Activated T-helper 1 cell treated with anti-CD3 and anti-CD28 coated beads, Interleukin-12 subunit alpha, Interleukin-12 subunit beta, Interleukin-2, Interleukin-4 antibody, amounts not matched to agents 30 ng/mL and 10 ng/mL and 1 ng/mL, durations not matched to agents 14 hours and 24 hours and 36 hours (primary cell): Measurements from ENCODE around the gene NIPAL3. TPM values are rescaled to one million over a fixed set of nuclear protein-coding genes. Genes with fewer than 3 reads are reported as not detected.
"Not testable (repeated sequence)": the region's sequence is repeated elsewhere in the genome, so short reads cannot be mapped to it uniquely, and the experiment has no call there.

Experiments
- DNase-seq: peaks from one replicate; pipeline ENCODE4 v3.0.0; 2021; ENCODE audit warnings: low spot score
- H3K27ac Mint-ChIP-seq: one replicate; pipeline ENCODE4 v1.8.0; 2021; ENCODE audit warnings: mild to moderate bottlenecking, mixed read lengths
- H3K27me3 Mint-ChIP-seq: one replicate; pipeline ENCODE4 v1.8.0; 2022; ENCODE audit warnings: mild to moderate bottlenecking, moderate library complexity, mixed read lengths; ENCODE audit not compliant: insufficient read depth
- H3K36me3 Mint-ChIP-seq: one replicate; pipeline ENCODE4 v1.8.0; 2021; ENCODE audit warnings: low read depth, mixed read lengths
- H3K4me1 Mint-ChIP-seq: one replicate; pipeline ENCODE4 v1.8.0; 2021; ENCODE audit warnings: low read depth, mixed read lengths
- H3K4me3 Mint-ChIP-seq: one replicate; pipeline ENCODE4 v1.8.0; 2021; ENCODE audit warnings: mild to moderate bottlenecking, moderate library complexity, mixed read lengths
- H3K9me3 Mint-ChIP-seq: one replicate; pipeline ENCODE4 v1.8.0; 2021; ENCODE audit warnings: mixed read lengths
- intact Hi-C: fragments of 100-400 bp; cut with micrococcal nuclease; formaldehyde crosslinking; loops from one replicate; pipeline ENCODE4 v1.15.1; 2024
- total RNA-seq: library from RNA; stranded (reverse); gene quantifications from 2 replicates; pipeline ENCODE4 v1.2.3, GENCODE V29; 2022

Gene NIPAL3
- total RNA-seq, 1 donor from 2014 or later, result 23.5 TPM

GRCh38 chr1:24477309-24477708, 61.7 kb downstream of the NIPAL3 start:
- H3K27me3 Mint-ChIP-seq, result no peaks in the 10 kb centered on the region
- H3K27ac Mint-ChIP-seq, result no peak overlapping the region
- no peak overlapping the region for H3K4me3 Mint-ChIP-seq
- DNase-seq, result no peak
- H3K36me3 Mint-ChIP-seq, result no peaks in the 10 kb centered on the region
- intact Hi-C loops, result no loop called here
- peaks cover 16% of the 10 kb centered on the region for H3K4me1 Mint-ChIP-seq
- H3K9me3 Mint-ChIP-seq, result no peaks in the 10 kb centered on the region

GRCh38 chr1:24481101-24481500, 65.5 kb downstream of the NIPAL3 start:
- peak; percentile 44 for DNase-seq
- intact Hi-C loops, result loop anchor here (1.0 to 10.0 kb wide), 6 partner anchors 8 to 444 kb away; partner anchors contain the start of genes NIPAL3 and SRRM1
- Mint-ChIP-seq H3K36me3 (peaks cover 5% of the 10 kb centered on the region), H3K4me3 (peak overlapping the region; percentile 60), H3K9me3 (peaks cover 5% of the 10 kb centered on the region), H3K27ac (peak overlapping the region; percentile 96), H3K4me1 (peaks cover 45% of the 10 kb centered on the region), H3K27me3 (no peaks in the 10 kb centered on the region)

GRCh38 chr1:24481843-24482610, 66.4 kb downstream of the NIPAL3 start:
- Mint-ChIP-seq H3K4me3 (peak overlapping the region; percentile 60), H3K27me3 (no peaks in the 10 kb centered on the region), H3K9me3 (peaks cover 5% of the 10 kb centered on the region), H3K36me3 (peaks cover 5% of the 10 kb centered on the region), H3K4me1 (peaks cover 55% of the 10 kb centered on the region), H3K27ac (peak overlapping the region; percentile 96)
- DNase-seq, result peak; percentile 37
- intact Hi-C loops, result loop anchor here (1.0 to 10.0 kb wide), 6 partner anchors 7 to 443 kb away; partner anchors contain the start of genes NIPAL3 and SRRM1

DNA sequence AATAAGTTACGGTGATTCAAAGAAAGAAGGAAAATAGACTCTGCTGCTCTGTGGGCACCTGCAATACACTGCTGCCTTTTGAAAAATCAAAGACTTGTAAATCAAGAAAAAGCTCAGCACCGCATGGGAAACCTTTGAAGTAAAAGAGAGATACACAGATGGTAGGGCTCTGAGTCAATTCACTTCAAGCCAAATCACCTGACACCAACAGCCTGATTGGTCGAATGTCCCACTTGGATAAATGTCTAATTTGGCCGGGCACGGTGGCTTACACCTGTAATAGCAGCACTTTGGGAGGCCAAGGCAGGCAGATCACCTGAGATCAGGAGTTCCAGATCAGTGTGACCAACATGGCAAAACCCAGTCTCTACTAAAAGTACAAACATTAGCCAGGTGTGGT, 67.8 kb downstream of the NIPAL3 start:
- Mint-ChIP-seq H3K9me3 (peaks cover 8% of the 10 kb centered on the region), H3K27ac (peak overlapping the region; percentile 86), H3K27me3 (no peaks in the 10 kb centered on the region), H3K36me3 (peaks cover 7% of the 10 kb centered on the region), H3K4me1 (peaks cover 64% of the 10 kb centered on the region), H3K4me3 (peak overlapping the region; percentile 47)
- intact Hi-C loops, result loop anchor here (1.0 to 10.0 kb wide), 4 partner anchors 19 to 441 kb away; partner anchors contain the start of genes RCAN3 and SRRM1
- DNase-seq, result no peak

DNA sequence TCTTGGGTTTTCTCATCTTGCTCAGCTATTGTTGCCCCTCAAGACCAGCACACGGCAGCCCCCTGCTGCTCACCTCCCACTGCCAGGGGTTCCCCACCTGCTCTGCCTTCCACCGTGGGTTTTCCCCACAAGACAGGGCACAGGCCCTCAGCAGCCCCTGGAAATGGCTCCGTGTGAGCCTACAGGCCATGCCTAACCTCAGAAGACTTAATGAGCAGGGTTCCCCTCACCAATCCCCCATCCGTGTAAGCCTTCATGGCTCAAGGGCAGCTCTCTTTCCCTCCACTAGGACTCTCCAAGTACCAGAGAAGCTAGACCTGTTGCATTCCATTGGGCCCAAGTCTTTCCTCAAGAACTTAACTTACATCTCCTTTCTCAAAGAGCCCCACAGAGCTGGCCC, 68.6 kb downstream of the NIPAL3 start:
- Mint-ChIP-seq H3K36me3 (peaks cover 7% of the 10 kb centered on the region), H3K4me3 (peak overlapping the region; percentile 20), H3K27ac (peak overlapping the region; percentile 56), H3K27me3 (no peaks in the 10 kb centered on the region), H3K9me3 (peaks cover 8% of the 10 kb centered on the region), H3K4me1 (peaks cover 69% of the 10 kb centered on the region)
- DNase-seq, result no peak
- intact Hi-C loops, result loop anchor here (5.0 to 10.0 kb wide), 3 partner anchors 158 to 441 kb away; partner anchors contain the start of gene SRRM1

DNA sequence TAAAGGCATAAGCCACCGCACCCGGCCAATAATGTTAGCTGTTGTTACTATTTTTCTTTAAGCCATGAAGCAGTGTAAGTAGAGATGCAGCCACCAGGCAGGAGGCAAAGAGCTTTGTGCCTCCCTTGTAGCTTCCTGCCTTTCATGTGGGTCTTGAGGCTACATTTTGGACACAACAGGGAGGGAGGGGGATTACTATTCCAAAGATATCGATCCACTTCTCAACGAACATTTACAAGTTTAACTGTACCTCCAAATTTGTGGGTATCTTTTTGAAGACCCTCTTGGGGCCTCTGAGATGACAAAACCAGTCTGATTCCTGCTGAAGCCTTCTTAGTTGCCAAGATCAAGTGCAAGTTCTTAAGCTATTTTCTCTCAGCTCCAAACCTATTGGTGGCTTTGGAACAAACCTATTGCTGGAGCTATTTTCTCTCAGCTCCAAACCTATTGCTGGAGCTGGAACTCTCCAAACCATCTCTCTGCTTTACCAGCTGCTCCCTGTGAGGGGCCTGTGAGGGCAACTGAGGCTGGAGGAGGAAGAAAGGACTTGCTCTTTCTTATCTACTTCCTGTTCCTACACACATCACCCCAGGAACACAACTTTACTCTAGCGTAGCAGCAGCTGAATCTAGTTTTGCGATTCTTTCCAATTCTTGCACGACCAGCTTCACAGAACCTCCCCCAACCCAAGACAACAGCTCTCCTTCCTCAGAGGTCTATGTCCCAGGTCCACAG, 70.9 kb downstream of the NIPAL3 start:
- intact Hi-C loops, result loop anchor here (10.0 kb wide), 1 partner anchor 438 kb away; no protein-coding TSS in a partner anchor
- peaks cover 8% of the 10 kb centered on the region for H3K36me3 Mint-ChIP-seq
- DNase-seq, result no peak
- peaks cover 8% of the 10 kb centered on the region for H3K9me3 Mint-ChIP-seq
- peaks cover 65% of the 10 kb centered on the region for H3K4me1 Mint-ChIP-seq
- no peaks in the 10 kb centered on the region for H3K27me3 Mint-ChIP-seq
- peak overlapping the region; percentile 93 for H3K27ac Mint-ChIP-seq
- H3K4me3 Mint-ChIP-seq, result peak overlapping the region; percentile 59

DNA sequence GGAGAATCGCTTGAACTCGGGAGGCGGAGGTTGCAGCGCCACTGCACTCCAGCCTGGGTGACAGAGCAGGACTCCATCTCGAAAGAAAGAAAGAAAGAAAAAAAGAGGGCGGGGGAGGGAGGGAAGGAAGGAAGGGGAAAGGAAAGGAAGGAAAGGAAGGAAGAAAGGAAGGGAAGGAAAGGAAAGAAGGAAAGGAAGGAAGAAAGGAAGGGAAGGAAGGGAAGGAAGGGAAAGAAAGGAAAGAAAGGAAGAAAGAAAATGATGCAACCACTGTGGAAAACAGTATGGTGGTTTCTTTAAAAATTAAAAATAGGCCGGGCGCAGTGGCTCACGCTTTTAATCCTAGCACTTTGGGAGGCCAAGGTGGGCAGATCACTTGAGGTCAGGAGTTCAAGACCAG, 71.9 kb downstream of the NIPAL3 start:
- H3K4me3 Mint-ChIP-seq, result peak overlapping the region; percentile 59
- DNase-seq, result no peak
- H3K4me1 Mint-ChIP-seq, result peaks cover 57% of the 10 kb centered on the region
- H3K36me3 Mint-ChIP-seq, result peaks cover 8% of the 10 kb centered on the region
- H3K27ac Mint-ChIP-seq, result peak overlapping the region; percentile 93
- peaks cover 8% of the 10 kb centered on the region for H3K9me3 Mint-ChIP-seq
- no peaks in the 10 kb centered on the region for H3K27me3 Mint-ChIP-seq
- intact Hi-C loops, result loop anchor here (10.0 kb wide), 1 partner anchor 437 kb away; no protein-coding TSS in a partner anchor

- intact Hi-C loops, result loop anchor here (1.0 to 10.0 kb wide), 4 partner anchors 14 to 437 kb away; partner anchors contain the start of genes NIPAL3 and RCAN3
- not testable (repeated sequence) for H3K36me3 Mint-ChIP-seq, DNase-seq, H3K27me3 Mint-ChIP-seq, H3K9me3 Mint-ChIP-seq
- Mint-ChIP-seq H3K27ac (peak overlapping the region; percentile 53), H3K4me3 (peak overlapping the region; percentile 57), H3K4me1 (peaks cover 52% of the 10 kb centered on the region)
Measured at GRCh38 chr1:24488159-24488558, 72.6 kb downstream of the NIPAL3 start.

DNA sequence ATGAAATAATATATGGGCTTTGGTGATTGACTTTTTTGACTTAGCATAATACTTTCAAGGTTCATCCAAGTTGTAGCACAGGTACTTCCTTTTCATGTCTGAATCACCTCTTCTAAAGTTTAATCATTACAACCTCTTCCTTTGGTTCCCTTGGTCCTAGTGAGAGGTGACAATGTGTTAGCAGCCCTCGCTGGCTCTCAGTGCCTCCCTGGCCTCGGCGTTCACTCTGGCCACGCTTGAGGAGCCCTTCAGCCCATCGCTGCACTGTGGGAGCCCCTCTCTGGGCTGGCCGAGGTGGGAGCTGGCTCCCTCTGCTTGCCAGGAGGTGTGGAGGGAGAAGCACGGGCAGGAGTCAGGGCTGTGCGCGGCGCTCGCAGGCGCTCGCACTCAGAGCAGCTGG, 74.1 kb downstream of the NIPAL3 start:
- H3K4me1 Mint-ChIP-seq, result peaks cover 37% of the 10 kb centered on the region
- H3K27ac Mint-ChIP-seq, result no peak overlapping the region
- DNase-seq, result no peak
- intact Hi-C loops, result loop anchor here (1.0 to 10.0 kb wide), 3 partner anchors 8 to 435 kb away; partner anchors contain the start of gene NIPAL3
- peaks cover 3% of the 10 kb centered on the region for H3K36me3 Mint-ChIP-seq
- H3K4me3 Mint-ChIP-seq, result no peak overlapping the region
- H3K27me3 Mint-ChIP-seq, result peaks cover 1% of the 10 kb centered on the region
- H3K9me3 Mint-ChIP-seq, result peaks cover 3% of the 10 kb centered on the region

- peaks cover 34% of the 10 kb centered on the region for H3K4me1 Mint-ChIP-seq
- intact Hi-C loops, result no loop called here
Measured at GRCh38 chr1:24490101-24490781, 74.6 kb downstream of the NIPAL3 start.

DNA sequence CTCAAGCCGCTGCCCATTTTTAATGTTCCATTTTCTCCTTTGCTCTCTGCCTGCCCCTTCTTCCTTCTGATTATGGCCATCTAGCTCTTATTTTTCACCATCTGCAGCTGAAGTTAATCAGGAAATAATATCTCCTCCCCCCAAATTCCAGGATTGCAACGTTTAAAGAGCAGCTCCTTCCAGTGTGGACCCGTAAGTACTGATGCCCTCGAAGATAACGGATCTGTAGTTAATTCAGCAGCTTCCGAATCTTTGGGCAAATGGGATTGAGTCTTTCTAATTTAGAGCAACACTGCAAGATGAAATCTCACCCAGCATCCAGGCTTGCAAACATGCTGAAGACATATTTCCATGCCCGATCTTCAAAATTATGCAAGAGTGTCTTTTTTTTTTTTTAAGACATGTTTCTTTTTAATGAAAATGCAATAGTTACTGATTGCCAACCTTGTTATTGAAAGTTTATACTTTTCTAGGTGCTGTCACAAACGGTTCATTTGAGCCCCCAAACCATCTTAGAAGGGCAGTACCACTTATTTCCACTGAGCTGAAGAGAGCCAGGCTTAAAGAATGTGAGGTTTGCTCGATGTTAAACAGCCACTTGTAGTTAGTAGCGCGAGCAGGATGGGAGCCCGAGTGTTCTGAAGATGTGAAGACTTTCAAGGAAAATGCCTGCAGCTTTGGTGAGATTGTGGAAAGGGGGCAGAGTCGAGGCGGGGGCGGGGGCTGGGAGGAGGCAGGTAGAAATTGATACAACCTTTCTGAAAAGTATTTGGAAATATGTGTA, 76.2 kb downstream of the NIPAL3 start:
- H3K4me1 Mint-ChIP-seq, result peaks cover 21% of the 10 kb centered on the region
- peaks cover 3% of the 10 kb centered on the region for H3K36me3 Mint-ChIP-seq
- intact Hi-C loops, result no loop called here

More at GRCh38 chr1:24490101-24490781, 74.6 kb downstream of the NIPAL3 start:
- no peak overlapping the region for H3K27ac Mint-ChIP-seq
- peaks cover 3% of the 10 kb centered on the region for H3K36me3 Mint-ChIP-seq
- DNase-seq, result no peak
- H3K9me3 Mint-ChIP-seq, result peaks cover 3% of the 10 kb centered on the region
- H3K27me3 Mint-ChIP-seq, result peaks cover 1% of the 10 kb centered on the region
- H3K4me3 Mint-ChIP-seq, result no peak overlapping the region

DNA sequence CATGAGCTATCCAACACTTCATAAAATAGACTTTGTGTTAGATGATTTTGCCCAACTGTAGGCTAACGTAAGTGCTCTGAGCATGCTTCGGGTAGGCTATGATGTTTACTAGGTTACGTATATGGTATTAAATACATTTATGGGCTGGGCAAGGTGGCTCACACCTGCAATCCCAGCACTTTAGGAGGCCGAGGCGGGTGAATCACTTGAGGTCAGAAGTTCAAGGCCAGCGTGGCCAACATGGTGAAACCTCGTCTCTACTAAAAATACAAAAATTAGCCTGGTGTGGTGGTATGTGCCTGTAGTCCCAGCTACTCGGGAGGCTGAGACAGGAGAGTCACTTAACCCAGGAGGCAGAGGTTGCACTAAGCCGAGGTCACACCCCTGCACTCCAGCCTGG, 77.3 kb downstream of the NIPAL3 start:
- H3K4me3 Mint-ChIP-seq, H3K9me3 Mint-ChIP-seq, H3K36me3 Mint-ChIP-seq, DNase-seq, H3K27me3 Mint-ChIP-seq, H3K27ac Mint-ChIP-seq, intact Hi-C loops: not testable (repeated sequence)
- H3K4me1 Mint-ChIP-seq, result peaks cover 14% of the 10 kb centered on the region

More for the DNA sequence above, 76.2 kb downstream of the NIPAL3 start:
- H3K9me3 Mint-ChIP-seq, result peaks cover 3% of the 10 kb centered on the region
- no peak overlapping the region for H3K4me3 Mint-ChIP-seq
- no peak overlapping the region for H3K27ac Mint-ChIP-seq
- DNase-seq, result no peak
- H3K27me3 Mint-ChIP-seq, result peaks cover 1% of the 10 kb centered on the region
